Superior temporal gyrus (tissue), 1 donor: ENCODE data around the gene GPR150.

Experiments used
- DNase-seq: peaks from one replicate; pipeline ENCODE4 v3.0.0-alpha.2; 2016; ENCODE audit errors: extremely low spot score

GPR150 gene

GRCh38 chr5:95649842-95650620 is 30.1 kb downstream of the GPR150 start:
- DNase-seq, result no peak

DNA sequence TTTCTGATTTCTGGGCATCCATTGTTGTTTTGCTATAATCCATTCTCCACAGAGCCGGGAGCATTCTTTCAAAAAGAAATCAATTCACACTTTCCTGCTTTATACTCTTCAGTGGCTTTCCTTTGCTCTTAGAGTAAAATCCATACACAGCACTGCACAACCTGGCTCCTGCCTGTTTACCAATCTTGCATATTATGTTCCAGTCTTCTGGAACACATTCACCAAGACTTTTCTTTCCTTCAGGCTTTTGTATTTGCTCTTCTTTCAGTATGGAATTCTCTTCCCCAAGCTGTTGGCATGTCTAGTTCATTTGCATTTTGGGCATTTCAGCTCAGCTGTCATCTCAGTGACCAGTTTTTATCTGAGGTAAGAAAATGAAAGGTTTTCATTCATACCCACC is 33.0 kb downstream of the GPR150 start:
- no peak for DNase-seq

DNA sequence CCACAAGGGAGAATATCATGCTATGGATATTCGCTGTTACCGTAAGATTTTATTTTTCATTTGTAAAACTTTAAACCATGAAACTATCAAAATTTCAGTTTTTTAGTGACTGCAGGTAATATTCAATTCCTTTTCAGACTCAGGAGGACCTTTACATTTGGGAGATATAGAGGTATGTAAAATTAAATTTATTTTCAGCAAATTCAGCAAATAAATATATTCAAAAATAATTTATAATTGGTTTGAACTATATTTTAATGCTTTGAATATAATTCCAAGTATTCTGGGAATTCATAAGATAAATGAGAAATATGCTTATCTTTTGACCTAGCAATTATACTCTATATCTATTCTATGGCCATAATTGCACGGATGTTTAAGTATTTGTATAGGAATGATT is 34.3 kb downstream of the GPR150 start:
- no peak for DNase-seq

DNA sequence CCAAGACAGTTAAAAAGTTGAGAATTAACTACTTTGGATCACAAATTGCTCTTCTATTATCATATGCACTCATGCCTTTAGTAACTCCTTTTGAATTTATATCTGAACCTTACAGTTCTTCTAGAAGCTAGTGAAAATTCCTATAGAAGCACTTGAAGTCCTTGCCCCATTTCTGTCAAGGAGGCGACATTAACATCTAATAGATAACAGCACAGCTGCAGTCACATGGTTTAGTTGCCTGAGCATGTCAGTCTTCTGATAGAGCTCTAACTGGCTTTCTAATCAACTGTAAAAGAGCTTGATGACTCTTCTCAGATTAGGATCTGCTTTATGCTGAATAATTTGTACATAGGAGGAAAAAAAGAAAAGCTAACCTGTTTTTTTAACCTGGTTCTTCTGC is 35.7 kb downstream of the GPR150 start:
- no peak for DNase-seq

- no peak for DNase-seq
Observed at GRCh38 chr5:95660060-95660459, 40.2 kb downstream of the GPR150 start.

DNA sequence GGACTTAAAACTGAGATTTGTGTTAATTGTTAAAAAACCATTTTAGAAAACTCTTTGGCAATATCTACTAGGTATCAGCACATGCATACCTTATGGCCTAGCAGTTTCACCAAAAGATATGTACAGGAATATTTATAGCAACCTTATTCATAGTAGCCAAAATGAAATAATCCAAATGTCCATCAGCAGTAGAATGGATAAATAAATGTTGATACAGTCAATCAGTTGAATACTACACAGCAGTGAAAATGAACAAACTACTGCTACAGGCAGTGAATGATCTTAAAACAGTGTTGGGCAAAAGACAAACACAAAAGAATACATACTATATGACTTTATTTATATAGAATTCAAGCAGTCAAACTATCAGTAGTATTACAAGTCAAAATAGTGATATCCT is 43.1 kb downstream of the GPR150 start:
- DNase-seq, result no peak

DNA sequence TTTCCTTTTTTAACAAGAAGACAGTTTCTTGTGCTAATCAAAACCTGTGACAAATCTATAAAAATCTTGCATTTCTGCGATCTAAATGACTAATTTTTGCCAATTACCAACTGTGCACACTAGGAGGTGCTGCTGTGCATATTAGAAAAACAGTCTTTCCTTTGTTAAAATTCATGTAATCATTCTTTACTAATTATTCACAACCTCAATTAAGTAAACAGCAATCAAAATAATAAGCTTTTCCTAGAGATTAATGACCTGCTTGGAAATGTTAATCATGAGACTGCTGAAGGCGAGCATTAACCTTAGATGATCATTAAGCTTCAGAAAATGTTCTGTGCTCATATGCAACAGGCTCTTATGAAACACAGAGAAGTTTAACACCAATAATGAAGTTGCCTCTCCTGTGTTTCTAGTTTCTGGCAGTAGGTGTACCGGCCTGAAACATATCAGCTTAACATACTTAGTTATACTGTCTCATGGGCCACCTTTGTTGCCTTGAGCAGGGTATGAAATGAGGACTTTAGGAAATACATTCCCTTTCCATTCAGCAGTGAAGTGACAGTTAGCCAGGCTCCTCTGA is 44.4 kb downstream of the GPR150 start:
- peak; percentile 90 for DNase-seq

GRCh38 chr5:95667061-95667618 is 47.3 kb downstream of the GPR150 start:
- no peak for DNase-seq

GRCh38 chr5:95667678-95668077 is 47.8 kb downstream of the GPR150 start:
- no peak for DNase-seq

GRCh38 chr5:95668216-95668615 is 48.3 kb downstream of the GPR150 start:
- DNase-seq, result no peak

GRCh38 chr5:95668728-95669127 is 48.8 kb downstream of the GPR150 start:
- no peak for DNase-seq

- peak; percentile 75 for DNase-seq
Observed at GRCh38 chr5:95669540-95669939, 49.7 kb downstream of the GPR150 start.

- DNase-seq, result no peak
Observed at GRCh38 chr5:95669985-95670384, 50.1 kb downstream of the GPR150 start.

- no peak for DNase-seq
Observed at GRCh38 chr5:95670568-95670967, 50.7 kb downstream of the GPR150 start.
